IMR-90 (cell line): Measurements from ENCODE around the gene TRIM37. TPM values are rescaled to one million over a fixed set of nuclear protein-coding genes. Genes with fewer than 3 reads are reported as not detected.

Experiments
- ATAC-seq: fragments of 200-7000 bp; cut with Tn5 transposase; 2 replicates; pipeline ENCODE4 v1.9.1; 2020; ENCODE audit warnings: low read depth, mild to moderate bottlenecking, moderate library complexity
- BruUV-seq: library from RNA; stranded (reverse); fragments of 400-500 nt; replicated peaks from 2 replicates; lab custom pipeline; 2021; lab: Mats Ljungman, UMichigan
- CTCF ChIA-PET: fragments of 300-600 bp; formaldehyde crosslinking; extraction: SDS; loops from one replicate; lab custom pipeline; 2021; ENCODE audit warnings: antibody characterized with exemption; lab: Yijun Ruan, JAX
- POLR2A ChIA-PET: fragments of 300-600 bp; sonication (Branson Sonifier 250); formaldehyde crosslinking; loops from one replicate; lab custom pipeline; 2022; ENCODE audit warnings: antibody characterized with exemption; ENCODE audit not compliant: unreplicated experiment; lab: Charles Lee
- DNase-seq: peaks from one replicate; pipeline ENCODE4 v3.0.0; 2013
- H2AFZ ChIP-seq: replicated peaks from 2 replicates; pipeline ENCODE3; 2013; ENCODE audit warnings: low read length, mild to moderate bottlenecking; ENCODE audit not compliant: poor library complexity
- H2AK5ac ChIP-seq: 2 replicates; pipeline ENCODE4 v1.6.1; 2013; ENCODE audit warnings: low read depth, low read length, inconsistent platforms
- H2AK9ac ChIP-seq: replicated peaks from 2 replicates; pipeline ENCODE3; 2013; ENCODE audit warnings: mild to moderate bottlenecking, low read depth, low read length, moderate library complexity; ENCODE audit not compliant: poor library complexity
- H2BK120ac ChIP-seq: 2 replicates; pipeline ENCODE4 v1.6.1; 2013; ENCODE audit warnings: low read depth, low read length, inconsistent platforms
- H2BK15ac ChIP-seq: 3 replicates; pipeline ENCODE4 v1.6.1; 2013; ENCODE audit warnings: low read depth, low read length, inconsistent platforms
- H2BK20ac ChIP-seq: 2 replicates; pipeline ENCODE4 v1.6.1; 2013; ENCODE audit warnings: low read depth, mild to moderate bottlenecking, inconsistent platforms, low read length, moderate library complexity
- H2BK5ac ChIP-seq: 2 replicates; pipeline ENCODE4 v1.6.1; 2013; ENCODE audit warnings: mild to moderate bottlenecking, low read depth, low read length, inconsistent platforms; ENCODE audit not compliant: poor library complexity, severe bottlenecking
- H3K14ac ChIP-seq: replicated peaks from 2 replicates; pipeline ENCODE4 v1.6.1; 2013; ENCODE audit warnings: low read depth, low read length, inconsistent platforms
- H3K18ac ChIP-seq: 2 replicates; pipeline ENCODE4 v1.6.1; 2013; ENCODE audit warnings: low read depth, low read length, control low read depth
- H3K23ac ChIP-seq: 2 replicates; pipeline ENCODE4 v1.6.1; 2013; ENCODE audit warnings: low read depth, low read length, inconsistent platforms
- H3K27ac ChIP-seq: 2 replicates; pipeline ENCODE4 v1.5.1; 2013; ENCODE audit warnings: mild to moderate bottlenecking, control low read depth, low read length; ENCODE audit not compliant: insufficient read depth
- H3K27me3 ChIP-seq: 2 replicates; pipeline ENCODE4 v1.6.1; 2013; ENCODE audit warnings: low read length; ENCODE audit not compliant: control insufficient read depth, insufficient read depth
- H3K36me3 ChIP-seq: 2 replicates; pipeline ENCODE4 v1.6.1; 2013; ENCODE audit warnings: low read length, mixed read lengths; ENCODE audit not compliant: control insufficient read depth, insufficient read depth
- H3K4ac ChIP-seq: 2 replicates; pipeline ENCODE4 v1.6.1; 2013; ENCODE audit warnings: low read depth, low read length, inconsistent platforms
- H3K4me1 ChIP-seq: 2 replicates; pipeline ENCODE4 v1.6.1; 2013; ENCODE audit warnings: low read length, mixed read lengths; ENCODE audit not compliant: control insufficient read depth, insufficient read depth
- H3K4me2 ChIP-seq: 2 replicates; pipeline ENCODE4 v1.6.1; 2013; ENCODE audit warnings: low read depth, mild to moderate bottlenecking, control low read depth, low read length, moderate library complexity
- H3K4me3 ChIP-seq: 2 replicates; pipeline ENCODE4 v1.5.1; 2013; ENCODE audit warnings: low read depth, mild to moderate bottlenecking, control low read depth, low read length, moderate library complexity; ENCODE audit not compliant: insufficient read depth
- H3K56ac ChIP-seq: 2 replicates; pipeline ENCODE4 v1.6.1; 2013; ENCODE audit warnings: low read length, inconsistent platforms; ENCODE audit not compliant: insufficient read depth; ENCODE audit errors: extremely low read depth
- H3K79me1 ChIP-seq, 2 experiments: 2 replicates each; pipeline ENCODE4 v1.6.1; 2013; ENCODE audit warnings: low read length in 2 of 2, inconsistent platforms in 1 of 2, low read depth in 1 of 2
- H3K9ac ChIP-seq: 2 replicates; pipeline ENCODE4 v1.6.1; 2013; ENCODE audit warnings: low read depth, low read length, control low read depth
- H3K9me1 ChIP-seq: 2 replicates; pipeline ENCODE4 v1.6.1; 2013; ENCODE audit warnings: low read length, inconsistent platforms; ENCODE audit not compliant: insufficient read depth
- H3K9me3 ChIP-seq: 2 replicates; pipeline ENCODE4 v1.6.1; 2013; ENCODE audit warnings: low read length; ENCODE audit not compliant: control insufficient read depth, insufficient read depth
- H4K20me1 ChIP-seq: 2 replicates; pipeline ENCODE4 v1.6.1; 2013; ENCODE audit warnings: low read length, inconsistent platforms; ENCODE audit not compliant: insufficient read depth
- H4K5ac ChIP-seq: 2 replicates; pipeline ENCODE4 v1.6.1; 2013; ENCODE audit warnings: mild to moderate bottlenecking, low read depth, low read length, control low read depth
- H4K8ac ChIP-seq, 2 experiments: 2 replicates each; pipeline ENCODE4 v1.6.1; 2013; ENCODE audit warnings: low read depth in 2 of 2, low read length in 2 of 2, control low read depth in 1 of 2, inconsistent platforms in 1 of 2
- H4K91ac ChIP-seq: 2 replicates; pipeline ENCODE4 v1.6.1; 2013; ENCODE audit warnings: low read depth, low read length, inconsistent platforms; ENCODE audit not compliant: insufficient read depth
- BHLHE40 ChIP-seq: fragments of 150-350 bp; IDR thresholded peaks from 2 replicates; pipeline ENCODE4 v1.6.1; 2016; ENCODE audit warnings: mild to moderate bottlenecking, low read depth, low read length
- CEBPB ChIP-seq: IDR thresholded peaks from 2 replicates; pipeline ENCODE4 v1.6.1; 2012; ENCODE audit warnings: low read depth, low read length, improper control_type of control experiment
- CHD1 ChIP-seq: IDR thresholded peaks from 2 replicates; pipeline ENCODE4 v1.6.1; 2012; ENCODE audit warnings: low read depth, low read length, improper control_type of control experiment
- FOS ChIP-seq: fragments of 150-350 bp; IDR thresholded peaks from 2 replicates; pipeline ENCODE4 v1.6.1; 2016; ENCODE audit warnings: low read depth, low read length
- MAFK ChIP-seq: IDR thresholded peaks from 2 replicates; pipeline ENCODE4 v1.6.1; 2012; ENCODE audit warnings: low read depth, low read length, improper control_type of control experiment
- MAZ ChIP-seq: IDR thresholded peaks from 2 replicates; pipeline ENCODE4 v1.6.1; 2012; ENCODE audit warnings: low read depth, mild to moderate bottlenecking, low read length, improper control_type of control experiment, moderate library complexity, borderline replicate concordance
- MXI1 ChIP-seq: IDR thresholded peaks from 2 replicates; pipeline ENCODE4 v1.6.1; 2012; ENCODE audit warnings: low read depth, mild to moderate bottlenecking, low read length, moderate library complexity, borderline replicate concordance
- NFE2L2 ChIP-seq: fragments of 150-350 bp; IDR thresholded peaks from 2 replicates; pipeline ENCODE4 v1.6.1; 2016; ENCODE audit warnings: low read depth, mild to moderate bottlenecking, low read length
- POLR2A ChIP-seq: IDR thresholded peaks from 2 replicates; pipeline ENCODE4 v1.6.1; 2012; ENCODE audit warnings: mild to moderate bottlenecking, low read depth, low read length
- RAD21 ChIP-seq: IDR thresholded peaks from 2 replicates; pipeline ENCODE4 v1.6.1; 2012; ENCODE audit warnings: low read length, improper control_type of control experiment
- RCOR1 ChIP-seq: IDR thresholded peaks from 2 replicates; pipeline ENCODE4 v1.6.1; 2012; ENCODE audit warnings: mild to moderate bottlenecking, low read length, improper control_type of control experiment; ENCODE audit not compliant: insufficient replicate concordance
- RFX5 ChIP-seq: IDR thresholded peaks from 2 replicates; pipeline ENCODE4 v1.8.0; 2012; ENCODE audit warnings: low read depth, mild to moderate bottlenecking, low read length, moderate library complexity
- SMC3 ChIP-seq: fragments of 150-350 bp; IDR thresholded peaks from 2 replicates; pipeline ENCODE4 v1.6.1; 2016; ENCODE audit warnings: low read depth, mild to moderate bottlenecking, antibody characterized with exemption, low read length, moderate library complexity
- USF2 ChIP-seq: fragments of 150-350 bp; IDR thresholded peaks from 2 replicates; pipeline ENCODE4 v1.6.1; 2017; ENCODE audit warnings: mild to moderate bottlenecking, antibody characterized with exemption, low read length, low read depth
- WGBS, 2 experiments: methylation state at CpG; one replicate each; pipeline versions ENCODE4 v1.1.5 to v1.1.7; 2013; ENCODE audit warnings: missing lambda C conversion rate in 2 of 2; ENCODE audit not compliant: insufficient read length in 1 of 2; ENCODE audit errors: extremely low coverage in 2 of 2; 5-methylcytosine and 5-hydroxymethylcytosine counted together
- dilution Hi-C: fragments of 300-500 bp; cut with HindIII; formaldehyde crosslinking; loops from one replicate; pipeline ENCODE4 v1.14.3; 2018; ENCODE audit warnings: low sequenced_read_pairs; ENCODE audit not compliant: unreplicated experiment
- in situ Hi-C: fragments of 300-500 bp; cut with MboI; formaldehyde crosslinking; loops from 3 replicates; pipeline ENCODE4 v1.14.3; 2019; ENCODE audit warnings: low sequenced_read_pairs, inconsistent platforms, mixed read lengths
- intact Hi-C: fragments of 100-400 bp; cut with micrococcal nuclease; formaldehyde crosslinking; loops from 2 replicates; pipeline ENCODE4 v1.10.0; 2022
- polyA plus RNA-seq, 3 experiments: library from polyadenylated mRNA; depleted of rRNA; stranded (reverse); fragments of >200 nt; gene quantifications; 2 replicates each; pipeline ENCODE4 v1.2.3, GENCODE V29; 2012; ENCODE audit warnings: low replicate concordance in 1 of 3
- total RNA-seq: library from RNA; depleted of rRNA; stranded (reverse); fragments of >200 nt; gene quantifications from 2 replicates; pipeline ENCODE4 v1.2.3, GENCODE V29; 2012
- TF ChIP-seq, protein P1 (sequence below): conservative IDR thresholded peaks from 2 replicates; pipeline ENCODE4 v1.5.1; 2012; ENCODE audit warnings: mild to moderate bottlenecking, low read depth, low read length, improper control_type of control experiment
- TF ChIP-seq, protein P2 (sequence below): fragments of 150-350 bp; IDR thresholded peaks from 2 replicates; pipeline ENCODE4 v1.6.1; 2016; ENCODE audit warnings: low read depth, mild to moderate bottlenecking, low read length, moderate library complexity, borderline replicate concordance

Gene TRIM37
- total and polyA plus RNA-seq, 2 of the 4 experiments (the other 2 are of a cell fraction) = 12.1 to 24.9 TPM

DNA sequence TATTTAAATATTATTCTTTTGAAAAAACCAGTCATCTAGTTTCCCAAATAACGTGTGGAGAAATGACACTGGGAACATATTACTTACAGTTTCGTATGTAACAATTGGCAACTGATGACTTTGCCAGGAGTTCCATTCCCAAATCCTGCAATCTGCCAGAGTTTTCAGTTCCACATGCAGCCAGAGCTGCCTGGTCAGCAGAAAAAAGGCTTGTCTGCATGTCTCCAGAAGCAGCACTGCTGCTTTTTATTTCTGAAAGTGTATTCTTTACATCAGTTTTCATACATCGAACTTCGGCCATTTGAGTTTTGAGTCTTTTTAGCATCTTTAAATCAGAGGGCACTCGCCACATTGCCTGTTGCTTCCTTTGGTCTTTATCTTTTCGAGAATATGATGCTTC lies 78.4 kb downstream of the TRIM37 start:
- Histone ChIP-seq H2BK120ac (no peak overlapping the region), H3K18ac (no peak overlapping the region), H3K79me1 (peaks cover 0 to 3% of the 10 kb centered on the region in 2 experiments; a peak in 2 of 4 replicates), H3K9me3 (no peaks in the 10 kb centered on the region), H2AFZ (no peak overlapping the region), H2BK15ac (no peak overlapping the region), H3K56ac (no peak overlapping the region), H3K27me3 (no peaks in the 10 kb centered on the region), H3K27ac (no peak overlapping the region), H3K4ac (no peak overlapping the region), H2BK20ac (no peak overlapping the region), H3K4me2 (no peak overlapping the region), H3K23ac (no peak overlapping the region), H3K36me3 (peaks cover 5% of the 10 kb centered on the region), H2AK9ac (no peak overlapping the region), H2BK5ac (no peak overlapping the region), H4K5ac (no peak overlapping the region), H3K9ac (no peak overlapping the region), H3K4me3 (no peak overlapping the region), H4K8ac (no peak overlapping the region), H4K91ac (no peak overlapping the region), H2AK5ac (no peak overlapping the region), H4K20me1 (no peaks in the 10 kb centered on the region), H3K14ac (no peak overlapping the region), H3K4me1 (peaks cover 2% of the 10 kb centered on the region; the same call in 1 of the 2 replicates), H3K9me1 (no peaks in the 10 kb centered on the region)
- WGBS, 2 experiments = 100% methylated on average over 3 of the region's 6 CpGs; no CpG with 5 or more reads in 1 of the 2 experiments
- no peak for ATAC-seq
- dilution Hi-C loops = no loop called here
- ChIA-PET CTCF (interaction anchor here (0.6 kb wide), 1 partner anchor 15 kb away, joined by 3 read pairs; no protein-coding TSS in a partner anchor), POLR2A (no interaction called here)
- no TSS peak for BruUV-seq
- in situ Hi-C loops = no loop called here
- DNase-seq = no peak
- intact Hi-C loops = no loop called here
- TF ChIP-seq RAD21 (no peak), CEBPB (no peak), MAFK (no peak), RCOR1 (no peak), MAZ (no peak), USF2 (no peak), NFE2L2 (no peak), RFX5 (no peak), SMC3 (no peak), FOS (no peak), POLR2A (no peak), MXI1 (no peak), CHD1 (no peak), BHLHE40 (no peak)
- TF ChIP-seq, protein P1, sequence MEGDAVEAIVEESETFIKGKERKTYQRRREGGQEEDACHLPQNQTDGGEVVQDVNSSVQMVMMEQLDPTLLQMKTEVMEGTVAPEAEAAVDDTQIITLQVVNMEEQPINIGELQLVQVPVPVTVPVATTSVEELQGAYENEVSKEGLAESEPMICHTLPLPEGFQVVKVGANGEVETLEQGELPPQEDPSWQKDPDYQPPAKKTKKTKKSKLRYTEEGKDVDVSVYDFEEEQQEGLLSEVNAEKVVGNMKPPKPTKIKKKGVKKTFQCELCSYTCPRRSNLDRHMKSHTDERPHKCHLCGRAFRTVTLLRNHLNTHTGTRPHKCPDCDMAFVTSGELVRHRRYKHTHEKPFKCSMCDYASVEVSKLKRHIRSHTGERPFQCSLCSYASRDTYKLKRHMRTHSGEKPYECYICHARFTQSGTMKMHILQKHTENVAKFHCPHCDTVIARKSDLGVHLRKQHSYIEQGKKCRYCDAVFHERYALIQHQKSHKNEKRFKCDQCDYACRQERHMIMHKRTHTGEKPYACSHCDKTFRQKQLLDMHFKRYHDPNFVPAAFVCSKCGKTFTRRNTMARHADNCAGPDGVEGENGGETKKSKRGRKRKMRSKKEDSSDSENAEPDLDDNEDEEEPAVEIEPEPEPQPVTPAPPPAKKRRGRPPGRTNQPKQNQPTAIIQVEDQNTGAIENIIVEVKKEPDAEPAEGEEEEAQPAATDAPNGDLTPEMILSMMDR = no peak
- TF ChIP-seq, protein P2, sequence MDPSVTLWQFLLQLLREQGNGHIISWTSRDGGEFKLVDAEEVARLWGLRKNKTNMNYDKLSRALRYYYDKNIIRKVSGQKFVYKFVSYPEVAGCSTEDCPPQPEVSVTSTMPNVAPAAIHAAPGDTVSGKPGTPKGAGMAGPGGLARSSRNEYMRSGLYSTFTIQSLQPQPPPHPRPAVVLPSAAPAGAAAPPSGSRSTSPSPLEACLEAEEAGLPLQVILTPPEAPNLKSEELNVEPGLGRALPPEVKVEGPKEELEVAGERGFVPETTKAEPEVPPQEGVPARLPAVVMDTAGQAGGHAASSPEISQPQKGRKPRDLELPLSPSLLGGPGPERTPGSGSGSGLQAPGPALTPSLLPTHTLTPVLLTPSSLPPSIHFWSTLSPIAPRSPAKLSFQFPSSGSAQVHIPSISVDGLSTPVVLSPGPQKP = no peak
